Measurements from ENCODE around the gene DHRS12. TPM values are rescaled to one million over a fixed set of nuclear protein-coding genes. Genes with fewer than 3 reads are reported as not detected.

The DHRS12 gene
- total RNA-seq, 1 donor from 2014 or later = 17.3 TPM

GRCh38 chr13:51761643-51762350 lies 42.2 kb downstream of the DHRS12 start:
- no peaks in the 10 kb centered on the region for H3K9me3 Mint-ChIP-seq
- no peak for DNase-seq (ENCODE audit: low spot score in 2 of 2, unreplicated experiment in 2 of 2)
- peaks cover 1% of the 10 kb centered on the region for H3K36me3 Mint-ChIP-seq
- TF ChIP-seq, protein P1, sequence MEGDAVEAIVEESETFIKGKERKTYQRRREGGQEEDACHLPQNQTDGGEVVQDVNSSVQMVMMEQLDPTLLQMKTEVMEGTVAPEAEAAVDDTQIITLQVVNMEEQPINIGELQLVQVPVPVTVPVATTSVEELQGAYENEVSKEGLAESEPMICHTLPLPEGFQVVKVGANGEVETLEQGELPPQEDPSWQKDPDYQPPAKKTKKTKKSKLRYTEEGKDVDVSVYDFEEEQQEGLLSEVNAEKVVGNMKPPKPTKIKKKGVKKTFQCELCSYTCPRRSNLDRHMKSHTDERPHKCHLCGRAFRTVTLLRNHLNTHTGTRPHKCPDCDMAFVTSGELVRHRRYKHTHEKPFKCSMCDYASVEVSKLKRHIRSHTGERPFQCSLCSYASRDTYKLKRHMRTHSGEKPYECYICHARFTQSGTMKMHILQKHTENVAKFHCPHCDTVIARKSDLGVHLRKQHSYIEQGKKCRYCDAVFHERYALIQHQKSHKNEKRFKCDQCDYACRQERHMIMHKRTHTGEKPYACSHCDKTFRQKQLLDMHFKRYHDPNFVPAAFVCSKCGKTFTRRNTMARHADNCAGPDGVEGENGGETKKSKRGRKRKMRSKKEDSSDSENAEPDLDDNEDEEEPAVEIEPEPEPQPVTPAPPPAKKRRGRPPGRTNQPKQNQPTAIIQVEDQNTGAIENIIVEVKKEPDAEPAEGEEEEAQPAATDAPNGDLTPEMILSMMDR (IDR thresholded peaks at IDR 0.05; ENCODE audit: unreplicated experiment) = no peak
- peaks cover 9% of the 10 kb centered on the region for H3K4me1 Mint-ChIP-seq
- no peak overlapping the region for H3K27ac Mint-ChIP-seq
- H3K4me3 Mint-ChIP-seq = no peak overlapping the region
- H3K27me3 Mint-ChIP-seq (ENCODE audit: low read depth) = no peaks in the 10 kb centered on the region

DNA sequence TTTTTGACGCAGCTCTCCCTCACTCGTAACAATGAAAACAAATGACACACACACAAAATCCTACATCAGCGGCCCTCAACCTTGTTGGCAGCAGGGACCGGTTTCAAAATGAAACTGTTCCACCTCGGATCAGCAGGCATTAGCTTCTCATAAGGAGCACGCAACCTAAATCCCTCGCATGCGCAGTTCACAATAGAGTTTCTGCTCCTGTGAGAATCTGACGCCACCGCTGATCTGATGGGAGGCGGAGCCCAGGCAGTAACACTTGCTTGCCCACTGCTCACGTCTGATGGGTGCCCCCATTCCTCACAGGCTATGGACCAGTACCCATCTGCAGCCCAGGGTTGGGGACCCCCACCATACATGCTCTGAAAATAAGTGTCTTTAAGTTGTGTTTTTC lies 43.4 kb downstream of the DHRS12 start:
- Mint-ChIP-seq H3K9me3 (no peaks in the 10 kb centered on the region), H3K4me1 (peaks cover 9% of the 10 kb centered on the region), H3K36me3 (peaks cover 4% of the 10 kb centered on the region), H3K27me3 (ENCODE audit: low read depth) (no peaks in the 10 kb centered on the region), H3K4me3 (no peak overlapping the region), H3K27ac (no peak overlapping the region)
- TF ChIP-seq, protein P1 (IDR thresholded peaks at IDR 0.05; ENCODE audit: unreplicated experiment) = no peak
- DNase-seq (ENCODE audit: low spot score in 2 of 2, unreplicated experiment in 2 of 2) = no peak

DNA sequence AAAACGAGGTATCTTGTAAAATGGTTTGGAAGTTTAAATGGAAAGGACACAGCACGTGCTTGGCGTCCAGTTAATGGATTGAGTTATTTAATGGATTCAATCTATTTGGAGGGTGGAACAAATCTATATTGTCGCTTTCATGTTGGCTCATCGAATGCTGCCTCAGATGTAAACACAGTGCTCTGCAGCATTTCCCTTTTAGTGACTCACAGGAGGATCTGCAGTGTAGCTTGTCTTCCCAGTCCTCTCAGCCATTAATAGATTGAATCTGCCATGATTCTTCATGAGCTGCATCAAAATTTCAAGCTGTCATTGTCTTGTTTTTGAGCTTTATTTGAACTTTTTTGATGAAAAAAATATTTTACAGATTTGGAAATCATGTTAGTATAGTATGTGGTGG lies 44.7 kb downstream of the DHRS12 start:
- Mint-ChIP-seq H3K36me3 (peaks cover 8% of the 10 kb centered on the region), H3K9me3 (no peaks in the 10 kb centered on the region), H3K4me3 (no peak overlapping the region), H3K4me1 (peaks cover 9% of the 10 kb centered on the region), H3K27me3 (ENCODE audit: low read depth) (no peaks in the 10 kb centered on the region), H3K27ac (no peak overlapping the region)
- no peak for DNase-seq (ENCODE audit: low spot score in 2 of 2, unreplicated experiment in 2 of 2)
- TF ChIP-seq, protein P1 (IDR thresholded peaks at IDR 0.05; ENCODE audit: unreplicated experiment) = no peak

- peaks cover 9% of the 10 kb centered on the region for H3K4me1 Mint-ChIP-seq
- no peak for DNase-seq (ENCODE audit: low spot score in 2 of 2, unreplicated experiment in 2 of 2)
- no peaks in the 10 kb centered on the region for H3K9me3 Mint-ChIP-seq
- H3K27me3 Mint-ChIP-seq (ENCODE audit: low read depth) = no peaks in the 10 kb centered on the region
- no peak overlapping the region for H3K27ac Mint-ChIP-seq
- peaks cover 10% of the 10 kb centered on the region for H3K36me3 Mint-ChIP-seq
- H3K4me3 Mint-ChIP-seq = no peak overlapping the region
- TF ChIP-seq, protein P1 (IDR thresholded peaks at IDR 0.05; ENCODE audit: unreplicated experiment) = no peak
Observed at GRCh38 chr13:51758691-51759090, 45.3 kb downstream of the DHRS12 start.

DNA sequence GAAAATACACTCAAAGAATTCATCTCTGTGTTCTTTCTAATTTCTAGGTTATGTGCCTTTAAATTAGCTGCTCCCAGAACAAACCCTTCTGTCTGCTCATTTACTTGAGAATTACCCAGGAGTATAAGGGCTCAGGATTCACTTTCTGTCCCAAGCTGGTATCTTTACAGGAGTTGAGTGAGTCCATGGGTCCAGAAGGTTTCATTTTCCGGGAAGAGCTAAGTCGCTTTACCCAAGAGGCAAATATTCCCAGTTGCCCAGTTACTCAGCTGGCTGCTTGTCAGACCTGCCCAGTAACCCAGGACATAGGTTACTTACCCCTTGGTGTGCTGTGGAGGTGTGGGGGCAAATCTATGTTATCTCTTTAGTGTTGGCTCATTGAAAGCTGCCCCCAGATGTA lies 47.3 kb downstream of the DHRS12 start:
- Mint-ChIP-seq H3K4me3 (no peak overlapping the region), H3K36me3 (peaks cover 17% of the 10 kb centered on the region), H3K27ac (no peak overlapping the region), H3K4me1 (no peaks in the 10 kb centered on the region), H3K9me3 (no peaks in the 10 kb centered on the region), H3K27me3 (ENCODE audit: low read depth) (no peaks in the 10 kb centered on the region)
- no peak for DNase-seq (ENCODE audit: low spot score in 2 of 2, unreplicated experiment in 2 of 2)
- TF ChIP-seq, protein P1 (IDR thresholded peaks at IDR 0.05; ENCODE audit: unreplicated experiment) = no peak

All from mesothelial cell of epicardium (in vitro differentiated cells).